A549 (cell line): ENCODE results near the gene PDZD2. TPM values are rescaled to one million over a fixed set of nuclear protein-coding genes. Genes with fewer than 3 reads are reported as not detected.

Source experiments
- ATAC-seq, 2 experiments: fragments of 200-7000 bp in 1 of 2; fragments of >200 bp in 1 of 2; cut with Nextera tagmentation in 1 of 2; cut with Tn5 transposase in 1 of 2; 3 replicates each; pipeline versions ENCODE4 v1.8.0 to v1.9.1; 2018 to 2020; ENCODE audit warnings: mild to moderate bottlenecking in 1 of 2, moderate library complexity in 1 of 2
- CTCF ChIA-PET: fragments of 300-600 bp; sonication (Branson Sonifier 250); formaldehyde crosslinking; extraction: SDS; loops from one replicate; lab custom pipeline; 2021; ENCODE audit warnings: antibody characterized with exemption, inconsistent platforms; lab: Yijun Ruan, JAX
- POLR2A ChIA-PET: fragments of 350-600 bp; formaldehyde crosslinking; extraction: SDS; loops from one replicate; lab custom pipeline; 2021; ENCODE audit warnings: antibody characterized with exemption, inconsistent platforms; lab: Yijun Ruan, JAX
- DNase-seq, 2 experiments: peaks; one replicate each; pipeline versions ENCODE4 v3.0.0 to v3.0.0-alpha.2; 2011 to 2016; ENCODE audit warnings: low read depth in 1 of 2, low spot score in 1 of 2
- FAIRE-seq: peaks from 2 replicates; lab custom pipeline; 2011; peaks lifted over from hg19 to GRCh38; lab: Jason Lieb, UNC
- H3K27ac ChIP-seq, 2 experiments: fragments of >200 bp; sonication (Bioruptor Twin); formaldehyde crosslinking; 3 replicates each; pipeline ENCODE4 v1.5.1; 2016 to 2017
- H3K4me1 ChIP-seq: fragments of >200 bp; sonication (Bioruptor Twin); formaldehyde crosslinking; 3 replicates; pipeline ENCODE4 v1.6.1; 2016
- H3K4me2 ChIP-seq: fragments of >200 bp; sonication (Bioruptor Twin); formaldehyde crosslinking; 3 replicates; pipeline ENCODE4 v1.6.1; 2016
- H3K4me3 ChIP-seq: fragments of >200 bp; sonication (Bioruptor Twin); formaldehyde crosslinking; 3 replicates; pipeline ENCODE4 v1.5.1; 2016
- H3K9me3 ChIP-seq: fragments of >200 bp; sonication (Bioruptor Twin); formaldehyde crosslinking; 3 replicates; pipeline ENCODE4 v1.6.1; 2016
- BCL3 ChIP-seq: fragments of >200 bp; sonication (Bioruptor Twin); formaldehyde crosslinking; IDR thresholded peaks from 3 replicates; pipeline ENCODE4 v1.6.1; 2016
- CBX2 ChIP-seq: fragments of 200-600 bp; sonication (generic); IDR thresholded peaks from 2 replicates; pipeline ENCODE4 v1.6.1; 2016; ENCODE audit warnings: low read depth, mild to moderate bottlenecking, borderline replicate concordance
- CBX8 ChIP-seq: fragments of 200-600 bp; sonication (generic); IDR thresholded peaks from 2 replicates; pipeline ENCODE4 v1.6.1; 2016
- CHD2 ChIP-seq: fragments of 150-350 bp; IDR thresholded peaks from 2 replicates; pipeline ENCODE4 v1.6.1; 2014; ENCODE audit warnings: low read length; ENCODE audit not compliant: partially characterized antibody
- CTCF ChIP-seq: fragments of >200 bp; sonication (Bioruptor Twin); formaldehyde crosslinking; IDR thresholded peaks from 3 replicates; pipeline ENCODE4 v1.5.1; 2016
- EHMT2 ChIP-seq: fragments of 200-600 bp; sonication (generic); IDR thresholded peaks from 2 replicates; pipeline ENCODE4 v1.6.1; 2016; ENCODE audit warnings: antibody characterized with exemption, low read depth, mild to moderate bottlenecking, moderate library complexity
- ELK1 ChIP-seq: fragments of 150-350 bp; IDR thresholded peaks from 2 replicates; pipeline ENCODE4 v1.6.1; 2014; ENCODE audit warnings: low read depth, mild to moderate bottlenecking, low read length
- FOSB ChIP-seq: fragments of 250-450 bp; sonication (Bioruptor Pico); IDR thresholded peaks from 2 replicates; pipeline ENCODE4 v1.5.0; 2020; ENCODE audit warnings: mild to moderate bottlenecking, moderate library complexity
- HDAC2 ChIP-seq: fragments of 200-600 bp; sonication (generic); IDR thresholded peaks from 2 replicates; pipeline ENCODE4 v1.6.1; 2016
- HEYL ChIP-seq: fragments of 250-450 bp; sonication (Bioruptor Pico); IDR thresholded peaks from 2 replicates; pipeline ENCODE4 v1.8.0; 2021; ENCODE audit warnings: mild to moderate bottlenecking, moderate library complexity
- JUNB ChIP-seq: fragments of >200 bp; sonication (Bioruptor Twin); formaldehyde crosslinking; IDR thresholded peaks from 2 replicates; pipeline ENCODE4 v1.6.1; 2016
- KDM5A ChIP-seq: fragments of 200-600 bp; sonication (generic); IDR thresholded peaks from 2 replicates; pipeline ENCODE4 v1.6.1; 2016; ENCODE audit warnings: antibody characterized with exemption, mild to moderate bottlenecking
- NFE2L2 ChIP-seq: fragments of 150-350 bp; conservative IDR thresholded peaks from 2 replicates; pipeline ENCODE4 v1.6.1; 2014; ENCODE audit warnings: low read length
- NPAS2 ChIP-seq: fragments of 250-450 bp; sonication (Bioruptor Pico); IDR thresholded peaks from 2 replicates; pipeline ENCODE4 v1.8.0; 2022; ENCODE audit warnings: mild to moderate bottlenecking, moderate library complexity, borderline replicate concordance
- POLR2A ChIP-seq: IDR thresholded peaks from 2 replicates; pipeline ENCODE4 v1.6.1; 2012; ENCODE audit warnings: mild to moderate bottlenecking, low read length
- POLR2AphosphoS2 ChIP-seq: conservative IDR thresholded peaks from 2 replicates; pipeline ENCODE4 v1.6.1; 2012; ENCODE audit warnings: low read length, improper control_type of control experiment, inconsistent platforms
- RAD21 ChIP-seq, 2 experiments: fragments of >200 bp in 1 of 2; sonication (Bioruptor Twin) in 1 of 2; formaldehyde crosslinking in 1 of 2; IDR thresholded peaks in 1 of 2; conservative IDR thresholded peaks in 1 of 2; 2 replicates in 1 of 2; 3 replicates in 1 of 2; pipeline ENCODE4 v1.6.1; 2012 to 2018; ENCODE audit warnings: inconsistent platforms in 1 of 2
- RARB ChIP-seq: fragments of 250-450 bp; sonication (Bioruptor Pico); IDR thresholded peaks from 2 replicates; pipeline ENCODE4 v1.8.0; 2021; ENCODE audit warnings: mild to moderate bottlenecking, moderate library complexity
- TFCP2L1 ChIP-seq: fragments of 250-450 bp; sonication (Bioruptor Pico); IDR thresholded peaks from 2 replicates; pipeline ENCODE4 v1.5.0; 2021; ENCODE audit warnings: mild to moderate bottlenecking
- TP53 ChIP-seq: fragments of 250-450 bp; sonication (Bioruptor Pico); IDR thresholded peaks from 2 replicates; pipeline ENCODE4 v1.5.0; 2021; ENCODE audit warnings: mild to moderate bottlenecking, moderate library complexity
- ZNF302 ChIP-seq: fragments of 250-450 bp; sonication (Bioruptor Pico); IDR thresholded peaks from 2 replicates; pipeline ENCODE4 v1.9.0; 2021; ENCODE audit warnings: inconsistent platforms, mild to moderate bottlenecking, moderate library complexity
- WGBS: methylation state at CpG from one replicate; pipeline ENCODE4 v1.1.6; 2017; ENCODE audit errors: missing lambda C conversion rate; 5-methylcytosine and 5-hydroxymethylcytosine counted together
- polyA plus RNA-seq, 4 experiments: library from polyadenylated mRNA; depleted of rRNA in 3 of 4; stranded (reverse); fragments of >200 nt; fragmentation: RNase III in 1 of 4; extraction: RNeasy Plus Mini Kit Qiagen cat#74134 plus additional on column Dnase treatment in 1 of 4; gene quantifications; 2 replicates in 3 of 4; 3 replicates in 1 of 4; pipeline ENCODE4 v1.2.3, GENCODE V29; 2011 to 2017
- TF ChIP-seq, protein P1 (sequence below): IDR thresholded peaks from 2 replicates; pipeline ENCODE4 v1.6.1; 2012

Gene PDZD2
- polyA plus RNA-seq, 2 of the 4 experiments (the other 2 are of a cell fraction), result 0.06 to 0.09 TPM

DNA sequence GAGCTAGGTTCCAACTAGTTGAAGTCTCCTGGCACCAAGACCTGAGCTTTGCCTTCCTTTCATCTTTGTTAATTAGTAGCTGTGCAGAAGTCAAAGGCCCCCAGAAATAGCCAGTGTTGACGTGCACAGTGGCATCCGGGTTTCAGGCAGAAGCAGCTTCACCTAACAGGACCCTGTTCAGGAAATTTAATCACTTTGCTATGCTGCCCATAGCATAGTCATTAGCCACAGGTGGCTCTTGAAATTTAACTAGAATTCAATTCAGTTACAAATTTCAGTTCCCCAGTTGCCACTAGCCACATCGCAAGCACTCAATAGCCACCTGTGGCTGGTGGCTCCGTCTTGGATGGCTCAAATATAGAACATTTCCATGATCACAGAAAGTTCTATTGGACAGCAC is 356.1 kb downstream of the PDZD2 start:
- POLR2A ChIA-PET, result no interaction called here
- FAIRE-seq (no peak), DNase-seq (no peak), ATAC-seq (no peak)
- Histone ChIP-seq H3K4me2 (no peak overlapping the region), H3K4me3 (no peak overlapping the region), H3K4me1 (peaks cover 24% of the 10 kb centered on the region), H3K9me3 (no peaks in the 10 kb centered on the region), H3K27ac (no peak overlapping the region; a peak in 1 of 6 replicates)
- CTCF ChIA-PET, result no interaction called here
- no peak for TF ChIP-seq RARB (CRISPR knock-in tag)
- no peak for TF ChIP-seq NPAS2
- TF ChIP-seq, protein P1, sequence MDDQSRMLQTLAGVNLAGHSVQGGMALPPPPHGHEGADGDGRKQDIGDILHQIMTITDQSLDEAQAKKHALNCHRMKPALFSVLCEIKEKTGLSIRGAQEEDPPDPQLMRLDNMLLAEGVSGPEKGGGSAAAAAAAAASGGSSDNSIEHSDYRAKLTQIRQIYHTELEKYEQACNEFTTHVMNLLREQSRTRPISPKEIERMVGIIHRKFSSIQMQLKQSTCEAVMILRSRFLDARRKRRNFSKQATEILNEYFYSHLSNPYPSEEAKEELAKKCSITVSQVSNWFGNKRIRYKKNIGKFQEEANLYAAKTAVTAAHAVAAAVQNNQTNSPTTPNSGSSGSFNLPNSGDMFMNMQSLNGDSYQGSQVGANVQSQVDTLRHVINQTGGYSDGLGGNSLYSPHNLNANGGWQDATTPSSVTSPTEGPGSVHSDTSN, result no peak
- no peak for TF ChIP-seq CBX8
- no peak for TF ChIP-seq HDAC2
- 82% methylated on average over 4 of the region's 4 CpGs for WGBS

DNA sequence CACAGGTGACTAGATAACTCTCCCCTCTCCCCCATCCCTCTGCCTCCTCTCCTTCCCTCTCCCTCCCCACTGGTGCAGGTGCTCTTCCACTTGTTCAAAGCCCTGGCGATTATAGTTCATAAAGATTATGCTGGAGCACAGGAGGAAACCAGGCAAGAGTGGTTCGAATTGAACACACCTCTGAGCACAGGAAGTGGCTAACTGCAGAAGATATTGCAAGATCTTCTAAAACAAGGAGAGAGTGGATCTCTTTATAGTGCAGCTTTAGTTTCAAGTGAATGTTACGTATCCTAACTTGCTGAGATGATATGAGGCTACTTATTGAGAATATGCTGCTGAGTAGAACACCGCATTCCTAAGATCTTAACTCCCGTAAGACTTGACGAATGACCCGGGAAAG is 356.8 kb downstream of the PDZD2 start:
- POLR2A ChIA-PET, result no interaction called here
- CTCF ChIA-PET, result interaction anchor here (1.9 kb wide), 1 partner anchor 10 kb away, joined by 6 read pairs; no protein-coding TSS in a partner anchor
- Histone ChIP-seq H3K27ac (no peak overlapping the region; a peak in 1 of 6 replicates), H3K4me2 (no peak overlapping the region), H3K4me3 (no peak overlapping the region), H3K9me3 (no peaks in the 10 kb centered on the region), H3K4me1 (peaks cover 17% of the 10 kb centered on the region)
- FAIRE-seq (no peak), DNase-seq (no peak), ATAC-seq (no peak)
- WGBS, result 76% methylated on average over 7 of the region's 7 CpGs
- TF ChIP-seq BCL3 (no peak), JUNB (no peak), TFCP2L1 (CRISPR knock-in tag) (no peak), CHD2 (no peak), TP53 (CRISPR knock-in tag) (no peak), CTCF (no peak), NFE2L2 (no peak), KDM5A (no peak), ELK1 (no peak), POLR2A (no peak), CBX2 (no peak), NPAS2 (no peak), EHMT2 (no peak), FOSB (no peak), RAD21 (conservative IDR thresholded peaks at IDR 0.05 in 1 of 2, IDR thresholded peaks at IDR 0.05 in 1 of 2) (no peak), RARB (CRISPR knock-in tag) (no peak), POLR2AphosphoS2 (no peak), ZNF302 (CRISPR knock-in tag) (no peak), HEYL (CRISPR knock-in tag) (no peak)
